Activated naive CD4-positive, alpha-beta T cell treated with anti-CD3 and anti-CD28 coated beads, Interleukin-2, amount 10 ng/mL, durations not matched to agents 5 hours and 36 hours (primary cell): Measurements from ENCODE around the gene ABHD17B. TPM values are rescaled to one million over a fixed set of nuclear protein-coding genes. Genes with fewer than 3 reads are reported as not detected.

Experiments used
- total RNA-seq, 2 experiments: library from RNA; stranded (reverse); gene quantifications; one replicate each; pipeline ENCODE4 v1.2.3, GENCODE V29; 2021

Gene ABHD17B
- total RNA-seq = 10 to 100 TPM; 20.8 to 24.6 TPM

DNA sequence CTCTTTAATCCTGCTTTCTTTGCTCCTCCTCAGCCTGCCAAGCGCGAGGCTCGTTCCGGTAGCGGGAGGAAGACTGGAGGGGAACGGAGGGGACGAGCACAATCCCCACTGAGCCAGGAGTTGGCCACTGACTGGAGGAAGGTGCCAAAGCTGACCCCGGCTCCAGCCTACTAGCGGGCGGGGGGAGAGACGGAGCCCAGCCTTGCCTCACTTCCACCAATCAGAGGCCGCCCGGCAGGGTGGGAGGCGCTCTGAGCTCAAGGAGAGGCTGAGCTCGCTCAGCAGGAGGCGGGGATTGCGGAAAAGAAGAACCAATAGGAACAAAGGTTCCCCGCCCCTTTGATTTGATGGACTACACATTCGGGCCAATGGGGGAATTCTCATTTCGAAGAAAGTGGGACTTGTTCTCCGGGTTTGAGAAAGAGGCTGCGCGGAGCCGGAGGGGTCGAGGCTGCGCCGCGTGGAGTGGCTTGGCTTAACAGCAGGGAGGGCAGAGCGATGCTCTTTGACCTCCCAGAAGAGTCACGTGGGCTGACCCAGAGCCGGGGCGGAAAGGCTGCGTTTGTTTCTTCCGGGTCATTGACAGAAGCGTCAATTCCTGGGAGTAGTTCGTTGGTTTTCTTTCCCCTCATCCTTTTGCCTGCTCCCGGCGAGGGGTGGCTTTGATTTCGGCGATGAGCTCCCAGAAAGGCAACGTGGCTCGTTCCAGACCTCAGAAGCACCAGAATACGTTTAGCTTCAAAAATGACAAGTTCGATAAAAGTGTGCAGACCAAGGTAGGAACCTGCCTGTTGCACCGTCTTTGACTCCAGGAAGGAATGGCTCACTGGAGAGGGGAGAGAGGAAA lies at the start of gene ABHD17B, which contains the start of gene C9orf85:
Gene ABHD17B, minus strand, starts transcription at position 133 of the 847 bp plus-strand sequence. CDS start 36,113 bp downstream, outside the sequence.
Gene C9orf85, plus strand, starts transcription at position 579 of the 847 bp plus-strand sequence. Its CDS starts 96 bp downstream, at position 675.

Other genes with a start within 250 kb of the ABHD17B start
- 100 to 1,000 TPM; 115 to 117 TPM for gene CEMIP2, start 142.7 kb downstream of the ABHD17B start, total RNA-seq
- gene C9orf85, start 446 bp upstream of the ABHD17B start, total RNA-seq = 10 to 100 TPM; 11.0 to 14.5 TPM
- not detected for gene C9orf57, start 149.4 kb upstream of the ABHD17B start, total RNA-seq
- gene GDA, start 238.2 kb upstream of the ABHD17B start, total RNA-seq = not detected